GM18499 (cell line): ENCODE results near the gene GATA5.
"Not testable (repeated sequence)": the region's sequence is repeated elsewhere in the genome, so short reads cannot be mapped to it uniquely, and the experiment has no call there.

Experiments
- ATAC-seq: cut with Tn5 transposase; IDR thresholded peaks from one replicate; pipeline ENCODE4 v1.9.1; 2021; ENCODE audit warnings: moderate number of reproducible peaks; ENCODE audit not compliant: insufficient read depth, unreplicated experiment

GATA5 gene

DNA sequence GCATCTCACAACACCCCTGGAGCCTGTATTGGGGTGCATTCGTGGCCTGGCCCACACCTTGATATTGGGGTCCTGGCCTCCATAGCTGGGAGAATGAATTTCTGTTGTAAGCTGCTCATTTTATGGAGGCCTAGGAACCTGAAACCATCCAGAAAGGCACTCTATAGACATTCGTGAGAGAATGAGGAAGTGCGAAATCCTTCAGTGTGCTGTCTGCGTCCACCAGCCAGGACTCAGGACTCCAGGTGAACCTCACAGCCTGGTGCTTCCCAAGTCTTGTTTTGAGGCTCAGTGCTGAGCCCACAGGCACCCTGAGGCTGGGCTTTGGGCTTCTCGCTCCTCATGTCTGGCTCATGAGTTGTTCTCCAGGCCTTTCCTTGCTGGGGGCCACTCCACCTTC is 36.6 kb downstream of the GATA5 start:
- no peak for ATAC-seq

- ATAC-seq, result no peak
Measured at GRCh38 chr20:62437927-62438326, 37.9 kb downstream of the GATA5 start.

- no peak for ATAC-seq
Measured at GRCh38 chr20:62437496-62437895, 38.3 kb downstream of the GATA5 start.

DNA sequence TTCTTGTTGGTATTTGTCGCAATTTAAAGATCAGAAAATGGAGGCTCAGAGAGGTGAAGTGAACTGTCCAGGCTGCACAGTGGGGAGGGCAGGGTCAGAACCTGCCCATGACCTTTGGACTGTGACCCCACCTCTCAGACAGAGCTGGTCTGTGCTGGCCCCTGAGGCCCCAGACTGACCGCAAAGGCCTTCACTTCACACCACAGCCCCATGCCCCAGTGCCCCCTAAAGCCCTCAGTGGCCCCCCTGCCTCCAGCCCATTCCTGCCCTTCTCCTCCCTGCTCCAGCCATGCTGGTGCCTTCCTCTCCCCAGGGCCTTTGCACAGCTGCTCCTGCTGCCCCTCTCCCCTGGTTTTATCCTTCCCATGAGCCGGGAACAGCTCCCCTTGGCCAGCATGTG is 39.1 kb downstream of the GATA5 start:
- ATAC-seq, result no peak

DNA sequence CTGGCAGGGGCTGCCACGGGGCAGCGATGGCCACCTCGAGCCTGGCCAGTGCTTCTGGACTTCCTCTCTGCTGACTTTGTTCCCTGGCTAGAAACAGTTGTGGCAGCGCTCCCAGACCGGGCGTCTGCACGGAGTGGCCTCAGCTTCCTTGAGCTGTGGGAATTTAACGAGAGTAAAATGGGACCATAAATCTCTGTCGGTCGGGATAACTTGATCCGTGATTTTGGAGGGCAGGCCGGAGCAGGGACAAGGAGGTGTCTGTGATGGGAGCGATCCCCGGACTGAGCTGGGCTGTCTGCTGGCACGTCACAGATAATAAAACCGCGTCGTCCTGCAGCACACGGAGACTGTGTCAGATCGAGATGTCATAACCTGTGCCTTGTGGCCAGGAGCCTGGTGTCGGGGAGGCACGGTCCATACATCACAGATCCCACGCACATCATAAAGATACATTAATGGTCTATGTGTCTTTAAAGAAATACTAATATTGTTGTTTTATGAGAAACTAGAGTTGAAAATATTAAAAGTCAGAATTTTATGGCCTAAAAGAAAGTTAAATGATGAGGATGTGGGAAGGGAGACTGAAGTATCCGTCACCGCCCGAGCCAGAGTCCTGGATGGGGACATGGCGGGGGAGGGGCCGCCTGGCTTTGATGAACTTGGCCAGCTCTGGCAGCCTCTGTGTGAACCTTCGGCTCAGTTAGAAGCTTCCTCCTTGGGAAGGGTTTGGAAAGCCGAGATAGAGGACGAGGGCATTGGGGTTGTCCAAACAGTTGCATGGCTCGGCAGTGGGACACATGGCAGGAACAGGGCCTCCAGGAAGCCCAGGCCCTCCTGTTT is 41.9 kb downstream of the GATA5 start:
- ATAC-seq, result no peak

- ATAC-seq, result no peak
Measured at GRCh38 chr20:62430866-62431447, 44.8 kb downstream of the GATA5 start.

- ATAC-seq, result no peak
Measured at GRCh38 chr20:62430311-62430853, 45.4 kb downstream of the GATA5 start.

GRCh38 chr20:62429455-62430310 is 46.1 kb downstream of the GATA5 start:
- ATAC-seq, result no peak

GRCh38 chr20:62428396-62429295 is 47.1 kb downstream of the GATA5 start:
- no peak for ATAC-seq

GRCh38 chr20:62428002-62428372 is 47.8 kb downstream of the GATA5 start:
- no peak for ATAC-seq

GRCh38 chr20:62427172-62428001 is 48.4 kb downstream of the GATA5 start, which contains the start of gene RBBP8NL:
TSS of gene RBBP8NL (minus strand) at chr20:62427539. CDS start at chr20:62419647, 7,892 bp downstream.
- ATAC-seq, result no peak

- ATAC-seq, result no peak
Measured at GRCh38 chr20:62426699-62427131, 49.1 kb downstream of the GATA5 start.

- ATAC-seq, result not testable (repeated sequence)
Measured at GRCh38 chr20:62426059-62426348, 49.8 kb downstream of the GATA5 start.

- ATAC-seq, result no peak
Measured at GRCh38 chr20:62425281-62426058, 50.3 kb downstream of the GATA5 start.

- no peak for ATAC-seq
Measured at GRCh38 chr20:62424249-62425107, 51.3 kb downstream of the GATA5 start.

- ATAC-seq, result no peak
Measured at GRCh38 chr20:62423326-62423706, 52.5 kb downstream of the GATA5 start.

GRCh38 chr20:62422636-62423325 is 53.0 kb downstream of the GATA5 start:
- no peak for ATAC-seq
